ENCODE data around the gene PRKAA2.

- TF ChIP-seq CTCF (IDR thresholded peaks at IDR 0.05; ENCODE audit: insufficient read depth, low read length, poor library complexity, severe bottlenecking) = no peak
- TF ChIP-seq EZH2phosphoT487 (conservative IDR thresholded peaks at IDR 0.05; ENCODE audit: low read length) = no peak
Measured at GRCh38 chr1:56617141-56617540, 28.0 kb upstream of the PRKAA2 start.

Measured in SU-DHL-6 (cell line).